Measurements from ENCODE around the gene KLHL41. TPM values are rescaled to one million over a fixed set of nuclear protein-coding genes. Genes with fewer than 3 reads are reported as not detected.
A peak's percentile ranks its signal among the peaks of the same experiment; 100 is the strongest.

The KLHL41 gene
- total RNA-seq, 1 experiment from 2014 or later, result 0.15 TPM

DNA sequence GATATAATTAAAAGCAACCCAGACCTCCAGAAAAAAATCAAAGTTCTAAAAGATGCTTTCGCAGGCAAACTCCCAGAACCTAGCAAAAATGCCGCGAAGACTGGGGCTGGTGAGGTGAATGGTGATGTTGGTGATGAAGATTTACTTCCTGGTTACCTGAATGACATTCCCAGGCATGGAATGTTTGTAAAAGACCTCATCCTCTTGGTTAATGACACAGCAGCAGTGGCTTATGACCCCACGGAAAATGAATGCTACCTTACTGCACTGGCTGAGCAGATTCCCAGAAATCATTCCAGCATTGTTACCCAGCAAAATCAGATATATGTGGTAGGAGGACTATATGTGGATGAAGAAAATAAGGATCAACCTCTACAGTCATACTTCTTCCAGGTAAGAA, 994 bp downstream of the KLHL41 start:
- DNase-seq (ENCODE audit: low read depth, low spot score), result no peak

More for the DNA sequence above, 994 bp downstream of the KLHL41 start:
- CTCF ChIA-PET, result no interaction called here
- Histone ChIP-seq H3K4me2 (ENCODE audit: low read length) (no peak overlapping the region), H2AFZ (ENCODE audit: low read depth, low read length, poor library complexity, severe bottlenecking) (peak overlapping the region; percentile 12), H3K27me3 (ENCODE audit: insufficient read depth, low read length) (no peaks in the 10 kb centered on the region), H3K4me3 (replicated peaks in 1 of 2; ENCODE audit: low read depth in 1 of 2, low read length in 2 of 2) (no peak overlapping the region), H4K20me1 (ENCODE audit: insufficient read depth) (no peaks in the 10 kb centered on the region), H3K27ac (ENCODE audit: low read depth, low read length) (no peak overlapping the region), H3K79me2 (ENCODE audit: insufficient read depth, low read length) (no peaks in the 10 kb centered on the region), H3K4me1 (ENCODE audit: control insufficient read depth in 1 of 2, insufficient read depth in 2 of 2, low read length in 2 of 2) (peaks cover 10 to 37% of the 10 kb centered on the region in 2 experiments), H3K9me2 (ENCODE audit: insufficient read depth) (no peaks in the 10 kb centered on the region), H3K9ac (ENCODE audit: low read length) (no peak overlapping the region), H3K9me3 (ENCODE audit: control insufficient read depth in 1 of 2, insufficient read depth in 1 of 2, low read depth in 1 of 2, low read length in 2 of 2) (no peaks in the 10 kb centered on the region), H3K36me3 (ENCODE audit: control insufficient read depth in 1 of 2, insufficient read depth in 2 of 2, low read length in 2 of 2) (no peaks in the 10 kb centered on the region)
- RAD21 ChIA-PET (ENCODE audit: low non-redundant PET in 1 of 2, low total read pairs in 2 of 2, uncharacterized antibody in 2 of 2, unreplicated experiment in 2 of 2), result no interaction called here
- no TSS peak for BruUV-seq (replicated peaks)
- ATAC-seq, result no peak
- POLR2A ChIA-PET, result no interaction called here
- intact Hi-C loops (cut with micrococcal nuclease), result no loop called here
- TF ChIP-seq, protein P1, sequence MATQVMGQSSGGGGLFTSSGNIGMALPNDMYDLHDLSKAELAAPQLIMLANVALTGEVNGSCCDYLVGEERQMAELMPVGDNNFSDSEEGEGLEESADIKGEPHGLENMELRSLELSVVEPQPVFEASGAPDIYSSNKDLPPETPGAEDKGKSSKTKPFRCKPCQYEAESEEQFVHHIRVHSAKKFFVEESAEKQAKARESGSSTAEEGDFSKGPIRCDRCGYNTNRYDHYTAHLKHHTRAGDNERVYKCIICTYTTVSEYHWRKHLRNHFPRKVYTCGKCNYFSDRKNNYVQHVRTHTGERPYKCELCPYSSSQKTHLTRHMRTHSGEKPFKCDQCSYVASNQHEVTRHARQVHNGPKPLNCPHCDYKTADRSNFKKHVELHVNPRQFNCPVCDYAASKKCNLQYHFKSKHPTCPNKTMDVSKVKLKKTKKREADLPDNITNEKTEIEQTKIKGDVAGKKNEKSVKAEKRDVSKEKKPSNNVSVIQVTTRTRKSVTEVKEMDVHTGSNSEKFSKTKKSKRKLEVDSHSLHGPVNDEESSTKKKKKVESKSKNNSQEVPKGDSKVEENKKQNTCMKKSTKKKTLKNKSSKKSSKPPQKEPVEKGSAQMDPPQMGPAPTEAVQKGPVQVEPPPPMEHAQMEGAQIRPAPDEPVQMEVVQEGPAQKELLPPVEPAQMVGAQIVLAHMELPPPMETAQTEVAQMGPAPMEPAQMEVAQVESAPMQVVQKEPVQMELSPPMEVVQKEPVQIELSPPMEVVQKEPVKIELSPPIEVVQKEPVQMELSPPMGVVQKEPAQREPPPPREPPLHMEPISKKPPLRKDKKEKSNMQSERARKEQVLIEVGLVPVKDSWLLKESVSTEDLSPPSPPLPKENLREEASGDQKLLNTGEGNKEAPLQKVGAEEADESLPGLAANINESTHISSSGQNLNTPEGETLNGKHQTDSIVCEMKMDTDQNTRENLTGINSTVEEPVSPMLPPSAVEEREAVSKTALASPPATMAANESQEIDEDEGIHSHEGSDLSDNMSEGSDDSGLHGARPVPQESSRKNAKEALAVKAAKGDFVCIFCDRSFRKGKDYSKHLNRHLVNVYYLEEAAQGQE (IDR thresholded peaks at IDR 0.05; ENCODE audit: low read depth), result no peak
- TF ChIP-seq ELF1 (IDR thresholded peaks at IDR 0.05; ENCODE audit: borderline replicate concordance, low read depth) (no peak), SIN3A (IDR thresholded peaks at IDR 0.05; ENCODE audit: low read depth) (no peak), SRF (IDR thresholded peaks at IDR 0.05; ENCODE audit: low read depth) (no peak), EGR1 (IDR thresholded peaks at IDR 0.05; ENCODE audit: low read depth) (no peak), CBX3 (IDR thresholded peaks at IDR 0.05; ENCODE audit: low read depth) (no peak), ZNF274 (IDR thresholded peaks at IDR 0.05; ENCODE audit: low read depth, low read length) (no peak), EZH2phosphoT487 (IDR thresholded peaks at IDR 0.05; ENCODE audit: borderline replicate concordance) (no peak), ZFX (IDR thresholded peaks at IDR 0.05) (no peak), CEBPB (IDR thresholded peaks at IDR 0.05; ENCODE audit: low read depth) (no peak), FOSL1 (IDR thresholded peaks at IDR 0.05; ENCODE audit: low read depth) (no peak), YY1 (IDR thresholded peaks at IDR 0.05; ENCODE audit: extremely low read depth, insufficient replicate concordance, low read depth, low read length) (no peak), TCF7L2 (IDR thresholded peaks at IDR 0.05; ENCODE audit: borderline replicate concordance, extremely low read depth, insufficient read depth, insufficient read length) (no peak), JUND (IDR thresholded peaks at IDR 0.05) (no peak), POLR2AphosphoS5 (IDR thresholded peaks at IDR 0.05; ENCODE audit: low read depth, low read length) (no peak)
- TF ChIP-seq, protein P2, sequence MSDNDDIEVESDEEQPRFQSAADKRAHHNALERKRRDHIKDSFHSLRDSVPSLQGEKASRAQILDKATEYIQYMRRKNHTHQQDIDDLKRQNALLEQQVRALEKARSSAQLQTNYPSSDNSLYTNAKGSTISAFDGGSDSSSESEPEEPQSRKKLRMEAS (IDR thresholded peaks at IDR 0.05), result no peak

Data from HCT116 (cell line).